GM18499 (cell line): ENCODE data around the gene PRPH2.

Experiments used
- ATAC-seq: cut with Tn5 transposase; IDR thresholded peaks from one replicate; pipeline ENCODE4 v1.9.1; 2021; ENCODE audit warnings: moderate number of reproducible peaks; ENCODE audit not compliant: insufficient read depth, unreplicated experiment

The PRPH2 gene

GRCh38 chr6:42652024-42652746 lies 70.2 kb downstream of the PRPH2 start:
- no peak for ATAC-seq
